HepG2 (cell line): ENCODE measurements around the gene VPREB3. TPM values are rescaled to one million over a fixed set of nuclear protein-coding genes. Genes with fewer than 3 reads are reported as not detected.

ENCODE experiments used
- ATAC-seq: fragments of 200-7000 bp; cut with Tn5 transposase; 3 replicates; pipeline ENCODE4 v1.9.1; 2020; ENCODE audit warnings: mild to moderate bottlenecking, moderate library complexity
- BruUV-seq: library from RNA; stranded (reverse); fragments of 400-500 nt; replicated peaks from 2 replicates; lab custom pipeline; 2021; lab: Mats Ljungman, UMichigan
- CTCF ChIA-PET: fragments of 300-600 bp; formaldehyde crosslinking; extraction: SDS; loops from one replicate; lab custom pipeline; 2021; ENCODE audit warnings: low total read pairs, inconsistent platforms, low intra/inter-chr PET ratio; lab: Yijun Ruan, JAX
- POLR2A ChIA-PET: fragments of 350-600 bp; sonication (Branson Sonifier 250); formaldehyde crosslinking; loops from one replicate; lab custom pipeline; 2020; ENCODE audit warnings: antibody characterized with exemption, inconsistent platforms; lab: Yijun Ruan, JAX
- DNase-seq: peaks from one replicate; pipeline ENCODE4 v3.0.0-alpha.2; 2015; ENCODE audit warnings: low spot score
- FAIRE-seq: peaks from 3 replicates; lab custom pipeline; 2011; peaks lifted over from hg19 to GRCh38; lab: Jason Lieb, UNC
- H2AFZ ChIP-seq: one replicate; pipeline ENCODE4 v1.6.1; 2011; ENCODE audit warnings: low read length, inconsistent platforms
- H3K27ac ChIP-seq: fragments of 300-600 bp; 3 replicates; pipeline ENCODE4 v1.8.0; 2011; ENCODE audit warnings: mixed run types, mild to moderate bottlenecking, mixed read lengths, low read length, inconsistent platforms; ENCODE audit not compliant: insufficient read depth; ENCODE audit errors: extremely low read length
- H3K27me3 ChIP-seq, 2 experiments: fragments of 200-600 bp in 1 of 2; 2 replicates in 1 of 2; 3 replicates in 1 of 2; pipeline versions ENCODE4 v1.6.0 to v1.8.0; 2011; ENCODE audit warnings: low read length in 2 of 2, mild to moderate bottlenecking in 2 of 2, moderate library complexity in 2 of 2, inconsistent platforms in 1 of 2; ENCODE audit not compliant: insufficient read depth in 2 of 2, control insufficient read depth in 1 of 2
- H3K36me3 ChIP-seq, 2 experiments: fragments of 200-600 bp in 1 of 2; replicated peaks in 1 of 2; 2 replicates in 1 of 2; 3 replicates in 1 of 2; pipeline versions ENCODE4 v1.5.1 to v1.8.0; 2011; ENCODE audit warnings: low read length in 2 of 2, inconsistent platforms in 1 of 2; ENCODE audit not compliant: insufficient read depth in 2 of 2, control insufficient read depth in 1 of 2
- H3K4me1 ChIP-seq: 2 replicates; pipeline ENCODE4 v1.5.1; 2012; ENCODE audit warnings: low read length, inconsistent platforms; ENCODE audit not compliant: insufficient read depth
- H3K4me2 ChIP-seq: 2 replicates; pipeline ENCODE4 v1.6.0; 2011; ENCODE audit warnings: low read depth, low read length, inconsistent platforms
- H3K4me3 ChIP-seq, 3 experiments: fragments of 200-600 bp in 1 of 3; sonication (generic), shearing (Covaris generic) in 1 of 3; replicated peaks in 1 of 3; 2 replicates each; pipeline ENCODE4 v1.5.1; 2011 to 2016; ENCODE audit warnings: low read length in 3 of 3, inconsistent platforms in 2 of 3, low read depth in 2 of 3, mild to moderate bottlenecking in 2 of 3, control low read depth in 1 of 3, mixed read lengths in 1 of 3; ENCODE audit not compliant: insufficient read depth in 1 of 3
- H3K79me2 ChIP-seq: one replicate; pipeline ENCODE4 v1.6.1; 2011; ENCODE audit warnings: low read length, inconsistent platforms; ENCODE audit not compliant: insufficient read depth
- H3K9ac ChIP-seq: 2 replicates; pipeline ENCODE4 v1.6.0; 2011; ENCODE audit warnings: mild to moderate bottlenecking, low read depth, low read length, inconsistent platforms; ENCODE audit not compliant: insufficient read depth
- H3K9me3 ChIP-seq: 2 replicates; pipeline ENCODE4 v1.5.1; 2012; ENCODE audit warnings: mild to moderate bottlenecking, low read length
- H4K20me1 ChIP-seq: 2 replicates; pipeline ENCODE4 v1.6.0; 2011; ENCODE audit warnings: inconsistent platforms, mild to moderate bottlenecking, low read length, moderate library complexity; ENCODE audit not compliant: insufficient read depth
- BORCS8-MEF2B ChIP-seq: sonication (generic); formaldehyde crosslinking; IDR thresholded peaks from 2 replicates; pipeline ENCODE4 v1.8.0; 2022; ENCODE audit warnings: mild to moderate bottlenecking, missing genetic modification reagents
- CREB1 ChIP-seq, 2 experiments: fragments of 450-650 bp in 1 of 2; IDR thresholded peaks; 2 replicates each; pipeline ENCODE4 v1.6.1; 2016 to 2017; ENCODE audit warnings: control low read depth in 1 of 2, mild to moderate bottlenecking in 1 of 2, missing compliant biosample characterization in 1 of 2, missing genetic modification characterization in 1 of 2
- NONO ChIP-seq, 2 experiments: fragments of 450-650 bp in 1 of 2; sonication (generic) in 1 of 2; formaldehyde crosslinking in 1 of 2; IDR thresholded peaks in 1 of 2; conservative IDR thresholded peaks in 1 of 2; 2 replicates each; pipeline versions ENCODE4 v1.6.1 to v1.8.0; 2017 to 2022; ENCODE audit warnings: mild to moderate bottlenecking in 1 of 2, missing genetic modification reagents in 1 of 2, moderate library complexity in 1 of 2
- PCBP2 ChIP-seq: fragments of 200-400 bp; formaldehyde crosslinking; optimal IDR thresholded peaks from 2 replicates; pipeline ENCODE3; 2018; ENCODE audit warnings: low read length, low read depth; ENCODE audit not compliant: poor library complexity, severe bottlenecking
- SMC3 ChIP-seq: IDR thresholded peaks from 2 replicates; pipeline ENCODE4 v1.6.1; 2011; ENCODE audit warnings: low read length, improper control_type of control experiment
- SNAPC2 ChIP-seq: sonication (generic); formaldehyde crosslinking; IDR thresholded peaks from 2 replicates; pipeline ENCODE4 v1.8.1; 2022; ENCODE audit warnings: mild to moderate bottlenecking, missing genetic modification reagents
- ZBTB42 ChIP-seq: sonication (generic); formaldehyde crosslinking; IDR thresholded peaks from 2 replicates; pipeline ENCODE4 v1.5.0; 2020; ENCODE audit warnings: mild to moderate bottlenecking, missing genetic modification reagents
- ZFP62 ChIP-seq: sonication (generic); formaldehyde crosslinking; IDR thresholded peaks from 2 replicates; pipeline ENCODE4 v1.4.0; 2020; ENCODE audit warnings: missing genetic modification reagents
- ZNF746 ChIP-seq: sonication (generic); formaldehyde crosslinking; IDR thresholded peaks from 2 replicates; pipeline ENCODE4 v1.8.0; 2022; ENCODE audit warnings: mild to moderate bottlenecking, missing genetic modification reagents
- ZNF782 ChIP-seq: sonication (generic); formaldehyde crosslinking; IDR thresholded peaks from 2 replicates; pipeline ENCODE4 v1.4.0; 2020; ENCODE audit warnings: missing genetic modification reagents, mild to moderate bottlenecking, borderline replicate concordance
- WGBS: methylation state at CpG from one replicate; pipeline ENCODE4 v1.1.6; 2017; ENCODE audit warnings: low lambda C conversion rate; 5-methylcytosine and 5-hydroxymethylcytosine counted together
- in situ Hi-C: cut with HindIII; loops from 2 replicates; pipeline ENCODE4 v1.10.0; 2017; ENCODE audit warnings: low pct_unique_long_range_greater_than_20kb; ENCODE audit not compliant: extremely low pct_ligation_motif_present
- intact Hi-C: fragments of 100-400 bp; cut with micrococcal nuclease; formaldehyde crosslinking; loops from one replicate; pipeline ENCODE4 v1.10.0; 2022; ENCODE audit not compliant: unreplicated experiment
- polyA plus RNA-seq, 8 experiments: library from polyadenylated mRNA; depleted of rRNA in 3 of 8; stranded (reverse) in 7 of 8; unstranded in 1 of 8; fragments of >200 nt; fragmentation: Illumina TruSeq in 4 of 8; extraction: Trizol in 4 of 8; gene quantifications; 2 replicates each; pipeline versions ENCODE4 v1.2.1 to v1.2.3, GENCODE V29; 2011 to 2016; ENCODE audit warnings: low read depth in 4 of 8, missing spikeins in 1 of 8, mixed read lengths in 1 of 8; ENCODE audit not compliant: insufficient read depth in 1 of 8
- total RNA-seq, 5 experiments: library from RNA; depleted of rRNA; stranded (reverse); fragments of >200 nt; fragmentation: Illumina TruSeq; extraction: Trizol; gene quantifications; 2 replicates each; pipeline ENCODE4 v1.2.3, GENCODE V29; 2016; ENCODE audit warnings: low read depth in 1 of 5
- TF ChIP-seq, protein P1 (sequence below): sonication (generic); formaldehyde crosslinking; IDR thresholded peaks from 2 replicates; pipeline ENCODE4 v1.4.0; 2020; ENCODE audit warnings: missing genetic modification reagents, borderline replicate concordance

Gene VPREB3
- total and polyA plus RNA-seq, 2 of the 13 experiments (the other 11 are each of a cell fraction or from before 2014, with no cell fraction given) = 0.22 TPM; not detected in 1

DNA sequence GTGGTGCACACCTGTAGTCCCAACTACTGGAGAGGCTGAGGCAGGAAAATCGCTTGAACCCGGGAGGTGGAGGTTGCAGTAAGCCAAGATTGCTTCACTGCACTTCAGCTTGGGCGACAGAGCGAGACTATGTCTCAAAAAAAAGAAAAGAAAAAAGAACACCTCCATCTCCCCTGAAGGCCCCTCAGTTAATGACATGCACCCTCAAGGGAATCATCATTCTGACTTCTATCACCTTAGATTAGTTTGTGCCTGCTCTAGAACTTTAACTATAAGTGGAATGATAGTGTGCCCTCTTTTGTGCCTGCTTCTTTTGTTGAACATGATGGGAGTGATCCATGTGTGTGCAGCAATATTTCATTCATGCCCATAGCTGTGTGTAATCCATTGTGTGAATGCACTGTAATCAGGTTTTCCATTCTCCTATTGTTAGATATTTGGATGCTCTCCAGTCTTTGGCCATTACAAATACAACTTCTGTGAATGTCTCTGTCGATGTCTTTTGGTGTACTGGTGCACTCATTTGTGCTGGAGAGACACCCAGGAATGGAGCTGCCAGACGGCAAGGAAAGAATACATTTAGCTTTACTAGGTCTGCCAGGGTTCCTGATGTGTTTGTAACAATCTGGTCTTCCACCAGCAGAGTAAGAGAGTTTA lies 883 bp upstream of the VPREB3 start:
- Histone ChIP-seq H4K20me1 (no peaks in the 10 kb centered on the region), H3K9me3 (no peaks in the 10 kb centered on the region), H3K4me2 (no peak overlapping the region), H3K36me3 (no peaks in the 10 kb centered on the region), H3K4me3 (no peak overlapping the region), H3K4me1 (peaks cover 16% of the 10 kb centered on the region), H2AFZ (no peak overlapping the region), H3K79me2 (peaks cover under 1% of the 10 kb centered on the region), H3K27me3 (no peaks in the 10 kb centered on the region; a peak in 1 of 5 replicates), H3K9ac (no peak overlapping the region), H3K27ac (no peak overlapping the region)
- no peak for FAIRE-seq
- no peak for DNase-seq
- CTCF ChIA-PET = no interaction called here
- POLR2A ChIA-PET = interaction anchor here (4.9 kb wide), 1 partner anchor 10 kb away, joined by 52 read pairs; the partner anchor contains the start of genes C22orf15 and CHCHD10
- ATAC-seq = no peak
- in situ Hi-C loops = no loop called here
- WGBS = 51% methylated on average over 6 of the region's 6 CpGs
- no TSS peak for BruUV-seq
- TF ChIP-seq CREB1 (IDR thresholded peaks at IDR 0.05) = no peak
- TF ChIP-seq CREB1 (CRISPR knock-in tag; IDR thresholded peaks at IDR 0.05) = no peak
- TF ChIP-seq, protein P1, sequence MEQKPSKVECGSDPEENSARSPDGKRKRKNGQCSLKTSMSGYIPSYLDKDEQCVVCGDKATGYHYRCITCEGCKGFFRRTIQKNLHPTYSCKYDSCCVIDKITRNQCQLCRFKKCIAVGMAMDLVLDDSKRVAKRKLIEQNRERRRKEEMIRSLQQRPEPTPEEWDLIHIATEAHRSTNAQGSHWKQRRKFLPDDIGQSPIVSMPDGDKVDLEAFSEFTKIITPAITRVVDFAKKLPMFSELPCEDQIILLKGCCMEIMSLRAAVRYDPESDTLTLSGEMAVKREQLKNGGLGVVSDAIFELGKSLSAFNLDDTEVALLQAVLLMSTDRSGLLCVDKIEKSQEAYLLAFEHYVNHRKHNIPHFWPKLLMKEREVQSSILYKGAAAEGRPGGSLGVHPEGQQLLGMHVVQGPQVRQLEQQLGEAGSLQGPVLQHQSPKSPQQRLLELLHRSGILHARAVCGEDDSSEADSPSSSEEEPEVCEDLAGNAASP (CRISPR knock-in tag) = no peak
- TF ChIP-seq SMC3 = no peak
- no peak for TF ChIP-seq PCBP2
- TF ChIP-seq, all 625 proteins: peak for 0
- intact Hi-C loops = no loop called here

DNA sequence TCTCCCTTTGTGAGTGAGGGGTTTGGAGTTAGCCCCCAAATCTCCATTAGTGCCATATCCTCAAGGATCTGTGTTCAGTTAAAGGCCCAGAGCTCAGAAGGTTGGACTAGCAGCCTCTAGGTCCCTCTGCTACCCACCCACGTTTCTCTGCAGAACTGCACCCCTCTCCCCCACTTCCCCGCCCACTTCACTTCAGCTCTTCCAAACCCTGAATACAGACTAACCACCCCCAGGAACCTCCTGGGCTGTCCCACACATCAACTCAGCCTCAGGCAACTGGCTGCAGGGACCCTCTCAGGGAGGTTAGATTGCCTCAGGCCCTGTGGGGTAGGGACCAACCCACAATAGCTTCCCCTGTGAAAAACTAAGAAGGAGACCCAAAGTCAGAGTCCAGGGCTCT lies 840 bp downstream of the VPREB3 start:
- intact Hi-C loops = no loop called here
- no peaks in the 10 kb centered on the region for H3K9me3 ChIP-seq
- no peak overlapping the region for H3K4me2 ChIP-seq
- H2AFZ ChIP-seq = no peak overlapping the region
- no peaks in the 10 kb centered on the region; a peak in 1 of 5 replicates for H3K27me3 ChIP-seq
- H3K4me1 ChIP-seq = peaks cover 23% of the 10 kb centered on the region
- ChIA-PET CTCF (no interaction called here), POLR2A (interaction anchor here (4.9 kb wide), 1 partner anchor 12 kb away, joined by 52 read pairs; the partner anchor contains the start of genes C22orf15 and CHCHD10)
- BruUV-seq = no TSS peak
- no peaks in the 10 kb centered on the region for H3K36me3 ChIP-seq
- no peak overlapping the region for H3K27ac ChIP-seq
- H4K20me1 ChIP-seq = no peaks in the 10 kb centered on the region
- DNase-seq (no peak), ATAC-seq (no peak), FAIRE-seq (no peak)
- no peak overlapping the region for H3K4me3 ChIP-seq
- no peak overlapping the region for H3K9ac ChIP-seq
- WGBS = 45% methylated on average over 2 of the region's 2 CpGs
- H3K79me2 ChIP-seq = peaks cover 5% of the 10 kb centered on the region
- in situ Hi-C loops = no loop called here
- TF ChIP-seq NONO (IDR thresholded peaks at IDR 0.05) = no peak
- no peak for TF ChIP-seq NONO (CRISPR knock-in tag; conservative IDR thresholded peaks at IDR 0.05)
- no peak for TF ChIP-seq ZFP62 (CRISPR knock-in tag)
- TF ChIP-seq SNAPC2 = no peak
- TF ChIP-seq BORCS8-MEF2B (CRISPR knock-in tag) = no peak
- TF ChIP-seq ZNF746 (CRISPR knock-in tag) = no peak
- no peak for TF ChIP-seq ZBTB42
- no peak for TF ChIP-seq ZNF782 (CRISPR knock-in tag)
